RWPE2 (cell line): ENCODE measurements around the gene CDH2.

Source experiments
- ATAC-seq: fragments of 200-7000 bp; cut with Tn5 transposase; 3 replicates; pipeline ENCODE4 v1.9.1; 2021; ENCODE audit warnings: low read depth
- DNase-seq: peaks from one replicate; pipeline ENCODE4 v3.0.0-alpha.2; 2020; ENCODE audit warnings: low spot score
- H3K27ac ChIP-seq: fragments of 450-650 bp; 2 replicates; pipeline ENCODE4 v1.5.1; 2017; ENCODE audit warnings: mild to moderate bottlenecking; ENCODE audit not compliant: poor library complexity, severe bottlenecking
- H3K27me3 ChIP-seq: fragments of 250-450 bp; sonication (Bioruptor Pico); 2 replicates; pipeline ENCODE4 v1.5.1; 2021; ENCODE audit warnings: mild to moderate bottlenecking, moderate library complexity; ENCODE audit not compliant: insufficient read depth, poor library complexity, severe bottlenecking
- H3K36me3 ChIP-seq: fragments of 250-450 bp; sonication (Bioruptor Pico); 2 replicates; pipeline ENCODE4 v1.5.1; 2020; ENCODE audit warnings: low read depth, mild to moderate bottlenecking, moderate library complexity
- H3K4me1 ChIP-seq: fragments of 250-450 bp; sonication (Bioruptor Pico); 2 replicates; pipeline ENCODE4 v1.5.1; 2021; ENCODE audit warnings: mild to moderate bottlenecking, moderate library complexity; ENCODE audit not compliant: insufficient read depth, poor library complexity, severe bottlenecking
- H3K4me3 ChIP-seq: fragments of 250-450 bp; sonication (Bioruptor Pico); 2 replicates; pipeline ENCODE4 v1.5.1; 2021; ENCODE audit warnings: mild to moderate bottlenecking, moderate library complexity; ENCODE audit not compliant: severe bottlenecking
- H3K9me3 ChIP-seq: fragments of 250-450 bp; sonication (Bioruptor Pico); 2 replicates; pipeline ENCODE4 v1.5.1; 2021; ENCODE audit warnings: mild to moderate bottlenecking, moderate library complexity; ENCODE audit not compliant: severe bottlenecking
- CTCF ChIP-seq: fragments of 450-650 bp; IDR thresholded peaks from one replicate; pipeline ENCODE4 v1.5.1; 2017; ENCODE audit warnings: mild to moderate bottlenecking, moderate library complexity; ENCODE audit not compliant: poor library complexity, severe bottlenecking

The CDH2 gene

GRCh38 chr18:28078298-28078697 is 98.6 kb downstream of the CDH2 start:
- Histone ChIP-seq H3K27ac (no peak overlapping the region), H3K9me3 (no peaks in the 10 kb centered on the region), H3K36me3 (no peaks in the 10 kb centered on the region), H3K4me3 (no peak overlapping the region), H3K27me3 (no peaks in the 10 kb centered on the region), H3K4me1 (no peaks in the 10 kb centered on the region)
- no peak for DNase-seq
- no peak for ATAC-seq
- TF ChIP-seq CTCF: no peak

- Histone ChIP-seq H3K36me3 (no peaks in the 10 kb centered on the region), H3K4me1 (no peaks in the 10 kb centered on the region), H3K9me3 (no peaks in the 10 kb centered on the region), H3K27ac (no peak overlapping the region), H3K27me3 (no peaks in the 10 kb centered on the region), H3K4me3 (no peak overlapping the region)
- no peak for DNase-seq
- no peak for TF ChIP-seq CTCF
- ATAC-seq: 0 out of 3 replicates have a peak, but pooled peaks have one; percentile 40
Measured at GRCh38 chr18:28075501-28075900, 101.4 kb downstream of the CDH2 start.

- no peak overlapping the region for H3K4me3 ChIP-seq
- no peaks in the 10 kb centered on the region for H3K36me3 ChIP-seq
- no peak overlapping the region for H3K27ac ChIP-seq
- DNase-seq (no peak), ATAC-seq (no peak)
- no peak for TF ChIP-seq CTCF
- H3K4me1 ChIP-seq: no peaks in the 10 kb centered on the region
- no peaks in the 10 kb centered on the region for H3K27me3 ChIP-seq
- H3K9me3 ChIP-seq: no peaks in the 10 kb centered on the region
Measured at GRCh38 chr18:28074076-28074475, 102.9 kb downstream of the CDH2 start.

- ATAC-seq: no peak
- H3K27ac ChIP-seq: no peak overlapping the region
- H3K4me1 ChIP-seq: no peaks in the 10 kb centered on the region
Measured at GRCh38 chr18:28073658-28074057, 103.3 kb downstream of the CDH2 start.

More at GRCh38 chr18:28073658-28074057, 103.3 kb downstream of the CDH2 start:
- Histone ChIP-seq H3K9me3 (no peaks in the 10 kb centered on the region), H3K27me3 (no peaks in the 10 kb centered on the region), H3K4me3 (no peak overlapping the region), H3K36me3 (no peaks in the 10 kb centered on the region)
- TF ChIP-seq CTCF: no peak
- no peak for DNase-seq
